DOHH2 (cell line): ENCODE data around the gene CDC42BPA.

Source experiments
- CTCF ChIP-seq: fragments of 200-600 bp; sonication (generic); IDR thresholded peaks from one replicate; pipeline ENCODE4 v1.5.1; 2014; ENCODE audit warnings: antibody characterized with exemption, mild to moderate bottlenecking, low read depth, low read length; ENCODE audit not compliant: poor library complexity, severe bottlenecking
- EZH2phosphoT487 ChIP-seq: fragments of 200-600 bp; sonication (generic); IDR thresholded peaks from 2 replicates; pipeline ENCODE4 v1.6.1; 2017; ENCODE audit warnings: borderline replicate concordance, mild to moderate bottlenecking, antibody characterized with exemption, low read length, moderate library complexity, mixed read lengths

GRCh38 chr1:226945106-226945857, 373.0 kb downstream of the CDC42BPA start:
- TF ChIP-seq CTCF (no peak), EZH2phosphoT487 (no peak)
